ENCODE results near the gene ATP6V0E1.
"Not testable (repeated sequence)": the region's sequence is repeated elsewhere in the genome, so short reads cannot be mapped to it uniquely, and the experiment has no call there.

The ATP6V0E1 gene

DNA sequence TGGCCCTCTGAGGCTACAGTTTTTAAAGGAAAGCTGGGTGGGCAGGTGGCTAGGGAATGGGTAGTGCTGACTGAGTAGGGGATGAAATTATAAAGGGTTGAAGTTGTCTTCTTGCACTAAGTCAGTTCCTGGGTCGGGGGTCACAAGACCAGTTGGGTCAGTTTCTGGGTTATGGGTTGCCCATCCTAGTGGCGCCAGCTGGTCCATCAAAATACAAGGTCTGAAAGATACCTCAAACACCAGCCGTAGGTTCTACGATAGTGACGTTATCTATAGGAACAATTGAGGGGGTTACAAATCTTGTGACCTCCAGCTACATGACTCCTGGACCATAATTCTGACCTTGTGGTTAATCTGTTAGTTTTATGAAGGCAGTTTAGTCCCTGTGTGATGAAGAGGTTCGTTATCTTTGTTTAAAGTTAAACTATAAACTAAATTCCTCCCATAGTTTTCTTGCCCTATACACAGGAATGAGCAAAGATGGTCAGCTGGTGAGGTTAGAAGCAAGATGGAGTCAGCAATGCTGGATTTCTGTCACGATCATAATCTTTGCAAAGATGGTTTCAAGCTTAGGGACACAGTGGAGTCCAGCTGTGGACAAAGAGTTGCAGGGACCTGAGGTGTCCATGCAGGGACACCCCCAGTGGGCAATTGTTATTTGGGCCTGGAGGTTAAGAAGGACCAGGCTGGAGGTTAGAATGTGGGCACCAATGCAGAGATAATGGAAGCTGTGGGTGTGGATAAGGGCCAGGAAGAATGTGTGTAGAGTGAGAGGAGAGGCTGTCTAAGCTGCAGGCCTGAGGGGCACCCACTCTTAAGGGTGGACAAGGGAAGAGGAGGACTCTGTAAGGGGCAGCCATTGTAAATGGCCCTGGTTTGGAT lies 58.6 kb downstream of the ATP6V0E1 start:
- no peak for DNase-seq

DNA sequence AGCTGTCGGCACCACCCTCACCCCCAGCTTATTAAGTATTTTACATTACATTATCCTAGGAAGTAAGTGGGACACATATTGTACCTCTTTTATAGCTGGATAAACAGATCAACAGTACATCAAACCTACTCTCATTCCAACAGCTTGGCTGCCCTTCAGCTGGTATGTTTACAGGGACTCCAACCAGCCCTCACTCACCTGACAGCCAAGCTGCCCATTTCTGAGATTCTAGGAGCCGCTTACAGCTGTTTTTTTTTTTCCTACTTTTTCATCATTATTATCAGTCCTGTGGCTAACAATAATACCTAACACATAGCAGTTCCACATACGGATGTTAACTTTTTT lies 59.2 kb downstream of the ATP6V0E1 start:
- no peak for DNase-seq

DNA sequence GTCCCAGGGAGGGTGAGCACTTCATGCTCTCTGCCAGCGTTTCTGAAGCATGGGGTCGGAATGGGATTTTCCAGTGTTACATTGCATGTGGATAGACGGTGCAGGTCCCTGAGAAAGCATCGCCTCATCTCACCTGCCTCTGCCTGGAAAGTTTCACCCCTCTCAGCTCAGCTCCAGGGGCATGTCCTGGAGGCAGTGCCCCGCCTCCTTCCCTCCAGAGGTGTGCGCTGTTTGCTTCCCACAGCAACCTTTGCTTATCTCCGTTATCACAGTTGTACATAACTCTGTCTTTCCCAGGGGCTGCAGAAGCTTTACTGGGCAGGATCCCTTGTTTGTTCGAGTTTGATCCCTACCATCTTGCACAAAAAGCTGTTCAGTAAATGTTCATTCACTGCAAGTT lies 61.9 kb downstream of the ATP6V0E1 start:
- no peak for DNase-seq

DNA sequence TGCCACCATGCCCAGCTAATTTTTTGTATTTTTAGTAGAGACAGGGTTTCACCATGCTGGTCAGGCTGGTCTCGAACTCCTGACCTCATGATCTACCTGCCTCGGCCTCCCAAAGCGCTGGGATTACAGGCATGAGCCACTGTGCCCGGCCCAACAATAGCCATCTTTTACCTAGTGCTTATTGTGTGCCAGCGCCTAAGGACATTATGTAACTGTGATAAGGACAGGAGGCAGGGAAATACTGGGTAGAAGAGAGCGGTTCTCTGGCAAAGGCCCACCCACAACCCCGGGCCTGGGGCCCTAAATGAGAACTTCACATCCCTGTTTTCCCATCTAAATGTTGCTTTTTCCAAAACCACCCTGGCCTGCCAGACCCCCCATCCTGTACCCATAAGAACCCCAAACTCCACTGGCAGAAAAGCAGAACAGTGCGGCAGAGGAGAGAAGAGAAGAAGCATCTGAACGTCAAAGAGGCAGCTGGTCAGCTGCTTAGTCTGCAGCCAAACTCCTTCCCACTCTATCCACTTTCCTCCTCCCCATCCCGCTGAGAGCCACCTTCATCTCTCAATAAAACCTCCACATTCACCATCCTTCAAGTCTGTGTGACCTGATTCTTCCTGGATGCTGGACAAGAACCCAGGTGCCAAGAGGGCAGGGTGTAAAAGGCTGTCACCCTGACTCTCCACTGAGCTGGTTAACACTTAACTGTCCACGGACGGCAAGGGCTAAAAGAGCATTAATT lies 63.7 kb downstream of the ATP6V0E1 start:
- DNase-seq, result not testable (repeated sequence)

DNA sequence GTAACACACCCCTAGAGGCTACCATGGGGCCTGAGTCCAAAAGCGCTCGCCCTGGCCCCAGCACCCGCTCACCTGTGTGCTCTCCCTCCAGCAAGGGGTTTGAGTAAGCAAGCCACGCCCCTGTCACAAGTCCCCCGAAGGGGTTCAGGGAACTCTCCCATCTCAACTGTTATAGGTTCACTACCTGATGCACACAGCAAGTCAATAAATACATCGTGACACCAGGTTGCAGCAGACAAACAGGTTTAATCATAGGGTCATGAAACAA lies 64.2 kb downstream of the ATP6V0E1 start:
- no peak for DNase-seq

DNA sequence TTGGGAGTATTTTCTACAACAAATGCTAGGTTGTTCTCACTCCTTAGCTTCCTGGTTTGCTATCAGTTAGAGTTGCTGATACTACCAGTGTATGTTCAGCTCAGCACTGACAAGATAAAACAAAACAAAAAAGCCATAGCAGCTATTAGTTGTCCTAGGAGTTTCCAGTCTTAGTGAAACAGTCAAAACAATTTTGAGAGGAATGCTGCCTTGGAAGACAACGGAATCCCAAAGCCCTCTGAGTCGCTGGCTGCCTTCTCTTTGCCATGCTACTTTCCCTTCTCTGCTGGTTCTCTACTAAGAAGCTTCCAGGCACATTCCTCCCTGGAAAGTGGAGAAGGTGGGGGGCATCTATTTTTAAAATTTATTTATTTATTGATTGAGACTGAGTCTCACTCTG lies 67.2 kb downstream of the ATP6V0E1 start:
- no peak for DNase-seq

DNA sequence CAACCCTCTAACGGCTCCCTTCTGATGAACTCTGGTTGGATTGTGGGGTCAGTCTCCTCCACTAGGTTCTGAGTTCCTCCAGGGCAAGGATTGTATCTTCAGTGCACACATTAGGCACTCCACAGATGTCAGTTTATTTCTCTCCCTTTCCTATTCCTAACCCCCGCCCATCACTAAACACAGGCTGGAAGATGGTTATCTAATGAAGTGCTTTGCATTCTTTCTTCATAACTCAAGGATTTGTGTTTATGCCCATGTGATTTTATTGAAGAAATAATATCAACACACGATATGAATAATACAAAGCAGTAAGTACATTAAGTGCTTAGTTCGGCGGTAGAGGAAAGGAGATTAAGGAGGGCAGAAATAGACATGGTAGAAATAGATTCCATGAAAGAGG lies 68.2 kb downstream of the ATP6V0E1 start:
- no peak for DNase-seq

DNA sequence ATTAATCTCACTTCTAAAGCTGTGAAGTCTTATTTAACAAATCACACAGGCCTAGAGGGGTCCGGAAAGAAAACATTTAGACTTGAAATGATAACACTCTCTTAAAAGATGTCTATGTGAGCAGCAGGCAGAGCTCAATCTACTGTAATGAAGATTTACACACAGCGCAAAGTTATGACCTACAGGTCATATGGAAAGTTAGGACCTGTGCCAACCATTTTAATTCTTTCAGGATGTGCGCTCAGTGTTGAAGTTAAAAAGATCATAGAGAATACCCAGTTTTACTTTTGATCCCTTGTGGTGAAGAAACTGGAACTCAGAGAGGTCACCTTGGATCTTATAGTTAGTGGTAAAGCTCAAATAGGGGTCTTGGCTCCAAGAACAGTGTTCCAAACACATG lies 69.5 kb downstream of the ATP6V0E1 start:
- no peak for DNase-seq

DNA sequence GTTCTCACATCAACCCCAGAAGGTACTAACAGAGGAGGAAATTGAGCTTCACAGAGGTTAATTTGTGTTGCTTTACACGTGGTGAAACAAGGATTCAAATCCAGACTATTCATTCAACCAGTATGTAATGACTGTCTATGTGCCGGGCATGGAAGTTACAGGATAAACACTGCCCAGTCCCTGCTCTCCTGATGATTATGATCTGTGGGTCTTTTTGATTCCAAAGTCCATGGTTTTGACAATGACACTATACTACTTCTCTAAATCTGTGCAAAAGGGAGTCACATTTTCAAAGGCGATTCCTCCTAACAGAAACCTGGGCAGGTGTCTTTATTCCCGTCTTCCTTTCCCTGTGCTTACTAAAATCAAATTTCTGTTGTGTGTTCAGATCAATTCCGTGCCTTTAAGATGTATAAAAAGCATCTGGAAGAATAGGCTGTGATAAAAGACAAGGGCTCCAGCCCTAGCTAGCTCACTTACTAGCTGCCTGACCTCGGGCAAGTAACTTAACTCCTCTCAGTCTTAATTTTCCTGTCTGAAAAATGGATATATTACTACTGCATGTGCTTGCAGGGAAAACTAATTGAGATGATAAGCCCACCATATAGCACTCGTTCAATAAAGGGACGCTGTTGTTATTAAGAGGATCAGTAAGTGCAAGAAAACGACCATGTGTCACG lies 71.6 kb downstream of the ATP6V0E1 start:
- no peak for DNase-seq

DNA sequence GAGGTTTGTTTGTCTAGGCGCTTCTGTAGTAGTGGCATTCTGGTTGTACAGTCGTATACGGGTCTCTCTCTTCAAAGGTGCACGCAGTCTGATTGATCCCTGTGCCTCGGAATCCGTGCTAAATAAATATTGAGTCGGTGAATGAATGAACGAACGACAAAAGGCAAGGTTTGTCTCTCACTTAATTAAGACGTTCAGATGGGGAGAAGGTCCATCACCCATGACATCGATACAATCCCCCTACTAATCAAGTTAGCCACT lies 72.1 kb downstream of the ATP6V0E1 start:
- DNase-seq, result no peak

DNA sequence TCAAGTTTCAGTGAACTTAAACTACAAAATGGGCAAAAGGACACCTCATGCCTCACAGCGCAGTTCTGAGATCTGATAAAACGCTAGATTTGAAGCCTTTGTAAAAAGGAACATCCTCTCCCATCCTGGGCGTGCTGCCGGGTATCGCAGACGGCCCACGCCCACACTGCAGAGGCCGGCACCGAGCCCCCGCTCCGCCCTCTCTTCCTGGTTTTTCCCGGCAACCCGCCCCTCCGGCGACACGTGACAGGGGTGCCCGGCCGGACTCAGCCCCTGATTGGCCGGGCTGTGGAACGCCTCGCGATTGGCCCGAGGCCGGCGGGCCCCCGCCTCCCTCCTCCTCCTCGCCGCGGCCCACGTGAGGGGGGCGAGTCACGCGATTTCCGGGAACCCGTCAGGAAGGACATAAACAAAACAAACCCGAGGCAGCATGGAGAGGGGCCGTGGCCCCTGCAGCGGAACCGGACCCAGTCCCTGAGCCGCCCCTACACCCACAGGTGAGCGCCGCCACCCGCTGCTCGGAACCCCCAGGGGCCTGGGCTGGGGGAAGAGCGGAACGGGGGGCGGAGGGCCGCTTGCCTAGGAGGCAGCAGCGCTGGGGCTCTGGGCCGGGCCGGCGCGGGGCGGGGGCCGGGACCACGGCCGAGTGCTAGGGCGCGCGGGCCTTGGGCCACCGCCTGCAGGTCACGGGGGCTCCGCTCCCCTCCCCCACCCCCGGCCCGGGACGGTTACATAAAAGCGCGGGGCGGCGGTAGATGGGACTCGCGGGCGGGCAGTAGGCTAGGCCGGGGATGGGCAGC lies 72.6 kb downstream of the ATP6V0E1 start, which contains the start of gene CREBRF:
Gene CREBRF (plus strand): TSS at position 370 of the 800 bp plus-strand sequence. CDS start 24,424 bp downstream, outside the sequence.
- DNase-seq, result peak; percentile 80 to 86

DNA sequence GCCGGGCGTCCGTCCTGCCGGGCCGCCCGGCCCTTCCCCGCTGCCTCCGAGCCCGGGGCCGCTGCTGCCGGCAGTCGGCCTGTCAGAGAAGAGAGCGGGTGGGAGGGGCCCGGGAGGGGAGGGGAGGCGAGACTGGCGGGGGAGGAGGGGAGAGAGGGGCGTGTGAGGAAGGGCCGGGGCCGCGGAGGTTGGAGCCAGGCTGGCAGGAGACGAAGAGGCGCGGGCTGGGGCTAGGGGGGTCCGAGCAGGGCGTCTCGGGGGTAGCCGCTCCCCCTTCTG lies 73.2 kb downstream of the ATP6V0E1 start:
- DNase-seq, result peak in 1 of 2 experiments; percentile 73

DNA sequence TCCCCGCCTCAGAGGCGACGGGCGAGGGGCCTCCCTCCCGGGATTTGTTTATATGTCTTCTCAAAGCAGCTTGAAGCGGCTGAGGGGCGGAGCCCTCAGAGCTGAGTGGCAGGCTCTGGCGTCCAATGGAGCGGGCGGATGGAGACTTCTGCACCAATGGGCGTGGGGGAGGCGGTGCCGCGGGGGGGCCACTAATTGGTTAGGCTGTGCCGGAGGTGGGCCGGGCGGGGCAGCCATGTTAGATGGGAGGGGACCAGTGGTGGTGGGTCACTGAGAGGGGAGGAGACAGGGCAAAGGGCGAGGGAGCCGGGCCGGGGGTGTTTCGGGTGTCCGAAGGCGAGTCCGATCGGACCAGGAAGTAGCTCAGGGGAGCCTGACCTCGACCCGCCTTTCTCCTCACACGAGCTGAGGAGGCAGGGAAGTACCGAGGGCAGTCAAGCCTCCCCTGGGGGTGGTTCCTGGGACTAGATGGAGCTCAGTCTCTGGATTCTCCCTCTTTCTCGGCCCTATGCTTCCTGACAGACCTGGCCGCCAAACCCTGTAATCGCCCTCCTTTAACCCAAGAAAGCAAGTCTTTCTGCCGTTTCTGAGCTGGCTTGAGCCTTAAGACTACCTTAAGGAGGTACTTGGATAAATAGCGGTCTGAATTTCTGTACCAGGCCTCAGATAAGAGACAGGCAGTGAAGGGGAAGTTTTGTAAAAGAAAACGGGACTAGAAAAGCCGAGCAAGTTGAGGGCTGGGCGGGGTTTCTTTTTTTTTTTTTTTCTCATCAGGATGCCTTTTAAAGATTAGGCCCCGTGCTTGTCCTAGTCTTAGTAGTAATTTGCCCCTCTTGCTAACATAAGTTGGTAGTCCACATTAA lies 73.7 kb downstream of the ATP6V0E1 start:
- DNase-seq, result peak; percentile 88 to 93

DNA sequence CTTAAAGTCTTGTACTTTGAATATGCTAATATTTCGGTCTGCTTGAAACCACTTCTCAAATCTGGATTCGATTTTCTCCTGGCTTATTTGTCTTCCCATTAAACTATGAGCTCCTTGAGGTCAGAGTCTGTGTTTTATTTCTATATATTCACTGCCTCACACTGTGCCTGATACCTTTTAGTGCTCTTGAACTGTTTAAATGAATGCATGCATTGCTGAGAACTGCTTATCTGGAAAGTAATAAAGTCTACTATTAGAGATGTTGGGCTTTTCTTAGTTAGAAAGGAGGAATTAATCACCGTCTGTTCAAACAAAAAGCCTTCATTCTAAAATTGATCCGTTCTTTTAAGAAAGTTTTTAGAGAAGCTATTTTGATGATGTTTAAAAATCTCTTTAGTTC lies 78.6 kb downstream of the ATP6V0E1 start:
- no peak for DNase-seq

DNA sequence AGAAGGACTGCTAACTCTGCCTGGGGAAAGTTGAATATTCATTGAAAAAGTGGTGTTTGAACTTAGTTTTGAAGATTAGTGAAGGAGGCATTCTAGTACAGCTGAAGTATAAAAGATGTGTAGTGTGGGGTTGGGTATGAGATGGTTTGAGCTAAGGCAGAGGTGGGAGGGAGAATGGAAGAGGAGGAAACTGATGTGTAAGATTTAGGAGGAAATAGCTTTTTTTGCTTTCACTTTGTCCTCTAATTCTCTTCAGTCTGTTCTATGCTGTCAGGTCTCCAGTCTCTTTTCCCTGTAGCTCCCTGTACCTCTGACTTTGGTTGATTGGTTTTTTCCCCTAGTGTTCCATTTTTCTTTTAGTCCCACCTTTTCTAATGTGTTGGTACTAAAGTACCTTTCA lies 81.6 kb downstream of the ATP6V0E1 start:
- no peak for DNase-seq

DNA sequence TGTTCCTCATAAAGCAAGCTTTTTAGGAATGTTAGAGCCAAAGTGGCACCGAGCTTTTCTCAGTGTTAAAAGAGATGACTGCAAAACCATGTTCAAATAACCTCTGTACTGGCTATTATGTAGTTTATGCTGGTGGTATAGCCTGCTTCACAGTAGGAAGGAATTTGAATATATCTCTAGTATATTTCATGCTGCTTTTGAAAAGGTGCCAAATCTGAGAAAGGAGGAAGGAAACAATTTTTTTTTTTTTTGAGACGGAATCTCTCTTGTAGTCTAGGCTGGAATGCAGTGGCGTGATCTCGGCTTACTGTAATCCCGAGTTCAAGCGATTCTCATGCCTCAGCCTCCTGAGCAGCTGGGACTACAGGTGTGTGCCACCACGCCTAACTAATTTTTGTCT lies 86.1 kb downstream of the ATP6V0E1 start:
- DNase-seq, result no peak

DNA sequence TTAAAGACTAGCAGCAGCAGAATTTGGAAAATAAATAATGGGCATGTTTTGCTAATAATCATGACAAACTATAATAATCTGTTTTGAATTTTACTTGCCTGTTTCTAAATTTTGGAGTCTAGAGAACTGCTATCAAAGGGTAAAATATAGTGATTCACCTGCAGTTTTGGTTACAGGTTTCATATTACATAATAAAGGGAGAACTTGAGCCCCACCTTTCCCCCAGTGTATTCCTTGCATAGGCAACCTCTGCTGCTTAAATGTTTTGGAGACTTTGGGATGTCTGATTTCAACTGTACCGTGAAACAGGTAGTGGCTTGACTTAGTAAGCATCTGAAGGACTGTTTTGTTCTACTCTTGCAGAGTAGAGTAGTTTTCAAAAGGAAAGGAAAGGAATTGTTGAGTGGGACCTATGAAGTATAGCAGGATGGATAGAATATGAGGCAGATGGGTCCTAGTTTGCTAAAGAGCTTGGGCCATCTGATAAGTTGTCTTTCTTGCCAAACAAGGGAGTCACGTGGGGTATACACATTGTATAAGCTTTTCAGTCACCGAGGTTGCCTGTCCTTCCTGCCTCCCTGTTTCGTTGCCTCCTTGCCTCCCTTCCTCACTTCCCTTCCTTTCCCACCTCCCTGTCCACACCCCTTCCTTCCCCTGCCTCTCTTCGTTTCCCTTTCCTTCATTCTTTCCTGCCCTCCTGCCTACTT lies 91.7 kb downstream of the ATP6V0E1 start:
- no peak for DNase-seq

DNA sequence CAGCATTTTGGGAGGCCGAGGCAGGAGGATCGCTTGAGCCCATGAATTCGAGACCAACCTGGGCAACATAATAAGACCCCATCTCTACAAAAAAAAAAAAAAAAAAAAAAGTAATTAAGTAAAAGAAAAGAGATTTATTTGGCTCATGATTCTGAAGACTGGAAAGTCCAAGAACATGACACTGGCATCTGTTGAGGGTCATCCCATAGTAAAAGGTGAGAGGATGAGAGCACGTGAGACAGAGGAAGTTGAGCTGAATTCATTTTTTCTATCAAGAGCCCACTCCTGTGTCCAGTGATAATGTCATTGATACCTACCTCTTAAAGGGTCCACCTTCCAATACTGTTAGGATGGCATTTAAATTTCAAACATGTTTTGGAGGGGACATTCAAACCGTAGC lies 92.4 kb downstream of the ATP6V0E1 start:
- DNase-seq, result no peak

DNA sequence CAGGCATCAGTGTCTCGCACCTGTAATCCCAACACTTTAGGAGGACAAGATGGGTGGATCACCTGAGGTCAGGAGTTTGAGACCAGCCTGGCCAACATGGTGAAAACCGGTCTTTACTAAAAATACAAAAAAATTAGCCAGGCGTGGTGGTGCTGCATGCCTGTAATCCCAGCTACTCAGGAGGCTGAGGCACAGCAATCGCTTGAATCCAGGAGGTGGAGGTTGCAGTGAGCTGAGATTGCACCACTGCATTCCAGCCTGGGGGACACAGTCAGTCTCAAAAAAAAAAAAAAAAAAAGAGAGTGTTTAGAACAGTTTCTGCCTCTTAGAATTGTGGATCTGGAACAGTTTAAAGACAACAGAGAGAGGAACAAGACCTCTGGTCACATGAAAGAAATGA lies 92.9 kb downstream of the ATP6V0E1 start:
- DNase-seq, result not testable (repeated sequence)

DNA sequence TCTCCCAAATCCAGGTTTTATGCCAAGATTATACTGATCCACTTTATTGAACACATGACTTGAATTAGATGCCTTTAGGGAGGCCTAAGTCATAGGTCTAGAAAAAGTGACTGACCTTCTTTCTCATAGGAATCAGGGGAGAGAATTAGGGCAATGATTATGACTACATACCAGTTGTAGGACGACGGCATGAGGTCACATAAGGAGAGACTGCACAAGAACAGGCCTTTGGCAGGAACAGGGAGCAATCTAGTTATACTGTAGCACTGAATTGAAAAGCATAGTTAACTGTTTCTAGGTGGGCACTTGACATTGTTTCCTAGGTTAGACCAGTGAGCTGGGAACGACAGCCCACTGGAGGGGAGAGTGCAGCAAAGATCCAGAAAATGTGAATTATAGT lies 95.3 kb downstream of the ATP6V0E1 start:
- no peak for DNase-seq
